GM21717 (cell line): ENCODE measurements around the gene POLR3K.

Source experiments
- ATAC-seq: cut with Tn5 transposase; IDR thresholded peaks from one replicate; pipeline ENCODE4 v1.9.1; 2021; ENCODE audit warnings: mild to moderate bottlenecking, moderate library complexity; ENCODE audit not compliant: unreplicated experiment

The POLR3K gene

DNA sequence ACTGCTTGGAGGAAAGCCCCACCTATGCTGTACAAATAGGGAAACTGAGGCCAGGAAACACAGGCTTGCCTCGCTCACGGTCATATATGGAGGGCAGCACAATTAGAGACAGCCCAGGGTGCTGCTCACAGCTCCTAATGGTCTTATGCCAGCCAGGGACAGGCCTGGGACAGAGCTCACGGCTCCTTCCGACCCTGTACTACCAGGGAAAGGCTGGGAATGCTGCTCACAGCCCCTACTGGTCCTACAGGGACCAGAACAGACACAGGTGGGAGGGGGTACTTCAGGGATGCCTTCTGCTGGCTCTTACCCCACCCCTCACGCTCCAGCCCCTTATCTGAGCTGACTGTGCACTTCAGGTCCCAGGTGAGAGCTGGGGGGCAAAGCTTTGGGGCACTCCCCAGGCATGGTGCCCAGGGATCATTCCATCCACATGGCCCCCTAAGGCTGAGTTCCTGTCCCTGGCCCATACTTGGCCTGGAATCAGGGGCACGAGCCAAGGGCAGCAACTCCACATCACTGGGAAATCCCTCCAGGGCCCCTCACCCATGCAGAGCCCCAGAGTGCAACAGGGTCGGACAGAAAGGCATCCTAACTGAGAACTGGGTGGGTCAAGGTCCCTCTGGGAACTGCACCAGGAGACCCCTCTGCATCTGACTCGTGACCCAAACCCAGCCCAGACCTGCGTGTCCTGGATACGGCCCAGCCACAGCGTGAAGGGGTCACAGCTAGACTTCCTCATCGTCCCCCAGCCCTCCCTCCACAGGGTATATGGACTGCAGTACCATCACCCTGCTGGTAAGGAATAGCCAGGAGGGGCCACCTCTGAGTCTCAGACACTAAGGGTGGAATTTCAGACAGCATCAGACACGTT, 13.1 kb upstream of the POLR3K start:
- no peak for ATAC-seq

DNA sequence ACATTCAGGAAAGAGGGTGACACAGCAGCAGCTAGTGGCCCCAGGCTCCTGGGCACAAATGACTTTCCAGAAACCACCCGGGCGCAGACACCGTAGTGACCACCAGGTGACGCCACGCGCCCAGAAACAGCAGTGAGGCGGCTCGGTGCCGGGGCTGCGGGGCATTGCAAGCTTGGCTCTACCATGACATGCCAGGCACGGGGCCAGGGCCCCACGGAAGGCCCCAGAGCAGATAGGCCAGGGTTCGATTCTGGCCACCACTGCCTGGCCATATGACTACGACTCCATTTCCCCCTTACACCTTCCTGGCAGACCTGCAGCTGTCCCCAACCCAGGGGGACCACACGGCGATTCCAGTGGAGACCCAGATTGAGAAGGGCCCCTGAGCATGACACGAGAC, 12.3 kb upstream of the POLR3K start:
- ATAC-seq, result no peak

DNA sequence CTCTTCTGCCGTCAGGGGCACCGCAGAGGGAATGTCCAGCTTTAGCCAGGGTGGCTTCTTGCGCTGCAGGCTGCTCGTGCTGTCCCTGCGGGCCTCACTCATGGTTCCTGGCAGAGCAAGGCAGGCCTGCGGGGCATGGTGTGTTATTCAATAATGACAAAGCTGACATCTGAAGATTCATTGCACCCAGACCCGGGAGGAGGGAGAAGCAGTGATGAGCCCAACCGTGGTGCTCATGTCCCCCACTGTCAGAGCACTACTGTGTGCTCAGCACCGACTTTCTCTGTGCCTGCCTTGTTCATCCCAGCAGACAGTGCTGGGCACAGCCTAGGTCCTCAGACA, 11.5 kb upstream of the POLR3K start:
- ATAC-seq, result no peak

DNA sequence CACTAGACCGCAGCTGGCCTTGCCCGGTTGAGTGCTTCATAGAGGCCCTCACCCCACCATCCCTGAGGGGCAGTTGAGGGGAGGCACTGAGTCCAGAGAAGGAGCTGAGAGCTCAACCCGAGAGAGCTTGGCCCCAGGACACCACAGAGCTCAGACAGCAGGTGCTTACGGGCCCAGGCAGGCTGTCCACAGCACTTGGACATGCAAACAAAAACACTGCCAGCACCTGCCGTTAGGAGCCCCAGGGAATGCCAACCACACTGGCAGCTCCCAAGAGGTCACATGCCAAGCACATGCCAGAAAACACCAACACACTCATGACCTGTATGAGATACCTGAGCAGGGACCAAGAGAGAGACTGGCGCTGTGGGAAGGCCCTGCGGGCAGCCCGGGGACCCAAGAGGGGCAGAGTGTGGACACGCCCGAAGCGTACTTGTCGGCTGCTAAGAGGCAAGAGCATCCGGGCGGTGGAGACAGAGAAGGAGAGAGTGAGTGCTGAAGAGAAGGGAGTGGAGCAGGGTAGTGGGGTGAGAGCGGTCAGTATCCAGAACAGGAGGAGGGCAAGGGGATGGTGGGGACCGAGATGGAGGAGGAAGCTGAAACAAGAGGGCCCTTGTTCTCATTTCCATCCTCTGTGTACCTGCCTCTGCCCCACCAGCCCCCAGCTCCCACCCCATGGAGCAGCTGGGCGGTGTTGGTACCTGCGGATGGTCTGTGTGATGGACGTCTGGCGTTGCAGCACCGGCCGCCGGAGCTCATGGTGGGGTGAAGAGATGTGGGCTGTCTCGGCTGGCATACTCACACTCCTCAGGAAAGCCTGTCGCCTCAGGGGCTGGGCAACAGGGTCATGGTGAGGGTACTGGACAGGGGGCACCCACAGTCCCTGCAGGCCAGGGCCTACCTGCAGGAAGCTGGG, 10.8 kb upstream of the POLR3K start:
- ATAC-seq, result no peak

DNA sequence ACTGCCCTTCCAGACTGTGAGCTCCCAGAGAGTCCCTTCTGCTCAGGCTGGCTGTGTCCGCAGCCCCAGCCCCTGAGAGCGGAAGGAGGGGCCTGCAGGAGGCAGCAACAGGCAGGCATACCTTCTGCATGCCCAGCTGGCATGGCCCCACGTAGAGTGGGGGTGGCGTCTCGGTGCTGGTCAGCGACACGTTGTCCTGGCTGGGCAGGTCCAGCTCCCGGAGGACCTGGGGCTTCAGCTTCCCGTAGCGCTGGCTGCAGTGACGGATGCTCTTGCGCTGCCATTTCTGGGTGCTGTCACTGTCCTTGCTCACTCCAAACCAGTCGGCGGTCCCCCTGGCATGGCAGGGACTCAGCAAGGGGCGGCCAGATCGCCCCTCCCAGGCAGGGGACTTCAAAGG, 10.1 kb upstream of the POLR3K start:
- no peak for ATAC-seq

DNA sequence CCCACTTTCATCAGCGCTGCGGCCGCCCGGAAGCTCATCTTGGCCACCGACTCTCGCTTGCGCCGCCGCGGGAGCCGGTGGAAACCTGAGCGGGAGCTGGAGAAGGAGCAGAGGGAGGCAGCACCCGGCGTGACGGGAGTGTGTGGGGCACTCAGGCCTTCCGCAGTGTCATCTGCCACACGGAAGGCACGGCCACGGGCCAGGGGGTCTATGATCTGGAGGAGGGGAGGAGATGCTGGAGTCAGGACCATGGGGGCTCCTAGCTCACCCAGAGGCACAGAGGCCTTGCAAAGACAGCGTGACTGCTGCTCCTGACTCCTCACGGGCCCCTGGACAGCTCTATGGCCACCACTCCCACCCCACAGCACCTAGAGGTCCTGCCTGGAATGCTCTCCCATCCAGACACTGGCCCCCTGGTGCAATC, 9.6 kb upstream of the POLR3K start:
- ATAC-seq, result no peak

DNA sequence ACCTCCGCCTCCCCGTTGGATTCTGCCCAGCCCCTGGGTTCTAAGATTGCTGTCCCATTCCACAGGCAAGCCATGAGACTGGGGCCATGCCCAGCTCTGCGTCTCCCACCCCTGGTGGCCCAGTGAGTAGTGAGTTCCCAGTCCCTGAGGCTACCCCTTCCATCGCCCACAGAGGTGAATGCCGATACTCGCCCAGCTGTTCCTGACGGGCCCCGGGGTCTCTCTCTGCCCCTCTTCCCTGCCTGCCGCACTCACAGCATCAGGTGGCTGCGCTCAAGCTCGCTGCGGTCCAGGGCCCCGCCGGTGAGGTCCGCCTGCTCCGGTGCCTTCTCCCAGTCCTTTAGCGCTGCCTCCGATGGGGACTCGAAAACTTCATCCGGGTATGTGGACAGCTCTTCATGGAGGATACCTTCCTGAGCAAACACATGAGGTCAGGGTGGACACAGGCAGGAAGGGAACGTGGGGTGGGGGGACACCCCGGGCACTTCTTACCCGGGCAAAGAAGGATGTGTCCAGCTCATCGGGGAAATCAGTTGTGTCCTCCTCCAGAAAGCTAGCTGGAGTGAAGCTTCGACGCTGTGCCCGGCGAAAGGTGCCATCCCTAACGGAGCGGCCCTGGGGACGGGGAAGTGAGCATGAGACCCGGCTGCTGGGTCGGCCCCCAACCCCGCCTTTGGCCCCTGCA, 9.0 kb upstream of the POLR3K start:
- no peak for ATAC-seq

DNA sequence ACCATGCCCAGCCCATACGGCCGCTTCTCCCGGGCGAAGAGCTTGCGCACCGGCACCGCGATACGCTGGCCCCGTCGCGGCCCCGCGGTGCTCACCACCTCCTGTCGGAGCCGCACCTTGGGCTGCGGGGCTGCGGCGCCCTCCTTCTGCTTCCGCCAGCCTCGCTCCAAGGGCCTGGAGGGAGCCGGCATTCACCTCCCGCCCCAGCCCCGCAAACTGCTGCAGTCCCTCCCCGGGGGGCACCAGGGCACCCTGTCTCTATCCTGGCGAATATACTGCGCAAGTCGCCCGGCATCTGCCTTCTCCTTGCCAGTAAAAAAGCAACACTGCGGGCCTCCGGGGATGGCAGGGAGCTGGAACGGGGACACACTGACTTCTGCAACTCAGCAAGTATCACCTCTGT, 8.5 kb upstream of the POLR3K start:
- no peak for ATAC-seq

DNA sequence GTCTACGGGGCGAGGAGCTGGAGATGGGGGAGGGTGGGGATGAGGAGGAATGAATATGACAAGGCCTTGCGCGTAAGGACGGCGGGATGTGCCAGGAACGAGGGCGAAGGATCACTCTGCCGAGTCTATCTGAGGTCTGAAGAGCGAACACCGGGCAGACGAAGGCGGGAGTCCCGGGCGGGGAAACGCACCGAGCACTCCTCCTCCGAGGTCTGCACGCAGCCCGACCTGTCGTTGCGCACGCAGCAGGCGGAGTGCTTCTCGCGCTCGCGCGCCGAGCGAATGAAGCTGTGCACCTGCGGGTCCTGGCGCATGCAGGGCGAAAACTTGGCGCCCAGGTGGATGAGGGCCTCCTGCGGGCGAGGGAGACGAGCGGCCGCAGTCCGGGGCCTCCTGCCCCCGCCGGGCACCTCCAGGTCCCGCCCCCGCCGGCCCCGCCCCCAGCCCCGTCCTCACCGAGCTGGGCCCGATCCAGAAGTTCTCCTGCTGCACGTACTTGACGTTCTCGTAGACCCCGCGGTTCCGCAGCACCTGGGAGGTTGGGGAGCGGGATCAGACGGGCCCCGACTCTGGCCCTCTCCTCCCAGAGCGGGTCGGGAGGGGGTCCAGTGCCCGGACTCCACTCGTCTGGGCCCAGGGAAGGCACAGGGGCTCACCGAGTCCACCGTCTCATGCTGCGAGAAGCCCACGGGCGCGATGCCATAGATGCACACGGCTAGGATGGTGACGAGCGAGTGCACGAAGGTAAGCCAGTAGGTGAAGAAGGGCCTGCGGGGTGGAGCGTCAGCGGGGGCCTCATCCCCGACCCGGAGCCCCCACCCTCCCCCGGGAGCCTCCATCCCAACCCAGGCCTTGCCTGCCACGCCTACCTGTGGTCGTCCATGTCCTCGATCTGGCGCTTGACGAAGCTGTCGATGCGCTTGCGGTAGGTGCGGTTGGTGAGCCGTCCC, 7.8 kb upstream of the POLR3K start:
- ATAC-seq, result no peak

DNA sequence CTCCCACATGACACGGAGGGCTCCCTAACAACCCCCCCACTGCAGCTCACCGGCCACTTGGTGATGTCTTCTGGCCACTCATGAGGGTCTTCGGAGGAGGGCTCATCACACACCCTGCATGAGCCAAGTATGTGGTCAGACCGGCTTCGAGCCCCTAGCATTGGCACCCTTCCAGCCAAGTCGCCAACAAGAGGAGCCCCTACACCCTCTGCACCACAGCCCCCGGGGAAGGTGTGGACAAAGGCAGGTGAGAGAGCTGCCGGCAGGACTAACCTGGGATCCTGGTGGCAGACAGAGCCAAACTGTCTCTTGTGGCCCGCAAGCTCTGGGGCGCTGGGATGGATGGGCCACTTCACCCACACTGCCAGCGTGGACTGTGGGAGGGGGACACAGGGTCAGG, 6.8 kb upstream of the POLR3K start:
- no peak for ATAC-seq

DNA sequence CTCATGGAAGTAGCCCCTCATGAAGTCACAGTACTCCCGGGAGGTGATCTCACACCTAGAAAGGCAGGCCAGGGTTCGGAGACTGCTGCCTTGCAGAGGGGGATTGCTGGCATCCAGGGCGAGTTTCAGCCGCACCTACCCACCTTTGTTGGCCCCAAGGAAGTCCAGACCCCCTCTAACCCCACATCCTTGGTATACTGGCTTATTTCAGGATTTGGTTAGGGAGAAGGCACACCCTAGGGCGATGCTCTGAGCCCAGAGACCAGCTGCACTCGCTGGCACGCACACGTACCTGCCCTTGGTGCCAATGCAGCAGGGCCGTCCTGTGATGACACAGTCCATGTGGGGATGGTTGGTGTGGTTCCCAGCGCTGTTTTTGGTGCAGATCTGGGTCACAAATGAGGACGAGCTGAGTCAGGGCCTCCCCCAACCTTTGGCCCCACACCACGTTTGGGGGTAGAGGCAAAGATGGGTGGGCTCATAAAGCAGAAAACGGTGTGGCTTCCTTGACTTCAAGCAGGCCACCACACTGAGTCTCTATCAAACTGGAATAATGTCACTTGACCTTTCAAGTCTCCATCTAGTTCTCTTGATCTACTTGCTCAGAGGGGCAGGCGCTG, 6.1 kb upstream of the POLR3K start:
- ATAC-seq, result no peak

DNA sequence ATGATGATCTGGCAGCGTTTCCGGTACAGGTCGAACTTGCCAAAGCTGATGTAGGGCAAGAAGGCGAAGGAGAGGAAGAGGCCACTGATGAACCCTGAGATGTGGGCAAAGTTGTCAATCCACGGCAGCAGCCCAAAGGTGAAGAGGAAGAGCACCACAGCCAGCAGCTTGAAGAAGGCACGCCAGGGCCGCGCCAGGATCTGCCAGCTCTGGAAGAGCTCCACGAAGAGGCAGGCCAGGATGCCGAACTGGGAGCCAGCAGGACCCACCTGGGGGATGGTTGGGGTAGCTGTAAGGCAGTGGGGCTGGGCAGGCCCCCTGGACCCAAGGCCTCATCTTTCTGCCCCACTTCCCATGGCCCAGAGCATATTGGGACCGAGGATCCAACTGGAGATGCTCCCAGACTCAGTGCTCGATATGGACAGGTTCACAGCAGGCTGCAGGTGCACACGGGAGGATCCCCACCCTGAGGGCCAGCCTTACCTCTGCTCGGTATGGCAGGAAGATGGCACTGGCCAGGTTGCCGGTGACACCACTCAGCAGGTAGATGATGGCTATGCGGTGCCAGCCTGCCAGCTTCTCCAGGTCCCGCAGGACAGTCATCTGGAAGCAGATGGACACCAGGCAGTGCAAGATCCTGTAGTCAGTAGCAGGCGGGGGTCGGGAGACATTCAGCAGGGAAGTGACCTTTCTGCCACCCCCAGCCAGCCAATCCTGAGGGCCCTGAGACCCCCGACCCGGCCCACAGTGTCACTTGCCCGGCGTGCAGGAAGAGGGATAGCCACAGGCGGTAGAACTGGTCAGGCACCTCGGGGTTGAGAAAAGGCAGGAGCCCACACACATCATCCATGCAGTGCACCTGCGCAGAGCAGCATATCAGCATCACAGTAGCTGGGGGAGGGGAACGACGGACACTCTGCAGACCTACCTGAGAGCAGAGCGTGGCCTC, 5.4 kb upstream of the POLR3K start:
- ATAC-seq, result no peak

DNA sequence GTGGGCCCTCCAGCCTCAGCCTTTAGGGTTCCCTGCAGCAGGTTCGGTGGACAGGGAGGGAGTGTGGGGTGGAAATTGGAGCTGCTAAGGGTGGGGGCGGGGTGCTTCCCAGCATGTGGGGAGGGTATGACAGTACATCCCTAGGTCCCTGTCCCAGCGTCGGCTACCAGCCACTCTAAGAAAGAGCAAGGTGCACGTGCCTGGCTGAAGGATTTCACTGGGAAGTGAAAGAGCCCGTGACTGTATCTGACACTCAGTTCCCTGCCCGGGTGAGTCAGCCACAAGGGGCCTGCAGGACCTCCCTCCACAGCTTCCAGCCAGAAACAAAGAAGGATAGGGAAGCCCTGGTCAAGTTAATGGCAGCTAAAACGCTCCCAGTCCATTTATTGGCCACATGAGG, 4.3 kb upstream of the POLR3K start:
- no peak for ATAC-seq

DNA sequence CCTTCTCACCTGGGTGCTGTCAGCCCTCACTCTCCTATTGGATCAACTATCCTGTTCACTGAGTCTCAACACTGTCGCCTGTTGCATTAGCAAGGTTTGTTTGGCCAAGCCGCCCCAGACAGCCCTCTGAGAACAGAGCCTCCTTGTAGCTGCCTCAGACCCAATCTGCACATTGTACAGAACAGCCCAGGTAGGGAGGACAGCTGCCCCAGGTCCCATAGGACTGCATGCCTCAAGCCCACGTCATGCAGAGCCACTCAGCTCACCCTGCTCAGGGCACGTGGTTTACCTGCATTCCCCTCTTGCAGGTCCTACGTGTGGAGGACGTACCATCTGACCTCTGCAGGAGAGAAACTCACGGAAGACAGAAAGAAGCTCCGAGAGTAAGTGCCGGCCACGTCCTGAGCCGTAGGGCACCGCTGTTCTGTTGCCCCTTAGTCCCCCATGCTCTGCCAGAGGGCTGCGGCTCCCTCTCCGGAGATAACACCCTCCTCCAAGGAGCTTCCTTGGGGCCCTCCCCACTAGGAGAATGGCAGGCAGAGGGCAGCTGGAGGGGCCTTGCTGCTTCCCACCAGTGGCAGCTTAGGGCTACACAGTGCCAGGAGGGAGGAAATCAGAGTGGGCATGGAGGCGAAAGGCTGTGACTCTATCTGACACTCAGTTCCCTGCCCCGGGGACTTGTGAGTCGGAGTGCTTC, 3.0 kb upstream of the POLR3K start:
- ATAC-seq, result no peak

DNA sequence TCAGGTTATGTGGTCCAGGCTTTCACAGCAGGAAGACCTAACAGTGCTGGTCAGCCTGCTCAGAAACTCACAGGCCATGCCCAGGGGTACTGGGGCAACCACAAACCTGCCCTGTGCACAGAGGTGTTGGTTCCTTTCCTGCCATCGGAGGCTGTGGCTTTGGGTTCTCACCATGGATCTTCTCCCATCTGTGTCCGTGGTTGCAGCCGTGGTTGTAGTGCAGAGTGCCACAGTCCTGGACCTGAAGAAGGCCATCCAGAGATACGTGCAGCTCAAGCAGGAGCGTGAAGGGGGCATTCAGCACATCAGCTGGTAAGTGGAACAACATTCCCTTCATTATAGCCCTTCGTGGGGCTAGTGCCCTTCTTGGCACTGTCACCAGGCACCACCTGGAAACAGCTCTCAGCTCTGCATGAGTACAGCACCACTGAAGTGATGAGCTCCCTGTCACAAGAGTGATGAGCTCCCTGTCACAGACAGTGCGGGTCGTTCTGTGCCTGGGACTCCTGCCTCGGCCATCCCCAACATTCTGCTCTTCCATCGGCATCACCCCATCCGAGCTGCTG, 2.2 kb upstream of the POLR3K start:
- ATAC-seq, result no peak

DNA sequence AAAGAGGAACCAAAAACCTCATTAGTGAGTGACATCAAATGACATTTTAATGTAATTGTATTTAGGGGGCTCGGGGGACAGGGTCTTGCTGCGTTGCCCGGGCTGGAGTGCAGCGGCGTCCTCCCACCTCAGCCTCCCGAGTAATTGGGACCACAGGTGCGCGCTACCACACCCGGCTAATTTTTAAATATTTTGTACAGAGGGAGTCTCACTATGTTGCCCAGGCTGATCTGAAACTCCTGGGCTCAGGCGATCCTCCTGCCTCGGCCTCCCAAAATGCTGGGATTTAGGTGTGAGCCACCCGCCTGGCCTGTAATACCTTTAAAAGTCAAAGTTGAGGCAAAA, 801 bp upstream of the POLR3K start:
- no peak for ATAC-seq

DNA sequence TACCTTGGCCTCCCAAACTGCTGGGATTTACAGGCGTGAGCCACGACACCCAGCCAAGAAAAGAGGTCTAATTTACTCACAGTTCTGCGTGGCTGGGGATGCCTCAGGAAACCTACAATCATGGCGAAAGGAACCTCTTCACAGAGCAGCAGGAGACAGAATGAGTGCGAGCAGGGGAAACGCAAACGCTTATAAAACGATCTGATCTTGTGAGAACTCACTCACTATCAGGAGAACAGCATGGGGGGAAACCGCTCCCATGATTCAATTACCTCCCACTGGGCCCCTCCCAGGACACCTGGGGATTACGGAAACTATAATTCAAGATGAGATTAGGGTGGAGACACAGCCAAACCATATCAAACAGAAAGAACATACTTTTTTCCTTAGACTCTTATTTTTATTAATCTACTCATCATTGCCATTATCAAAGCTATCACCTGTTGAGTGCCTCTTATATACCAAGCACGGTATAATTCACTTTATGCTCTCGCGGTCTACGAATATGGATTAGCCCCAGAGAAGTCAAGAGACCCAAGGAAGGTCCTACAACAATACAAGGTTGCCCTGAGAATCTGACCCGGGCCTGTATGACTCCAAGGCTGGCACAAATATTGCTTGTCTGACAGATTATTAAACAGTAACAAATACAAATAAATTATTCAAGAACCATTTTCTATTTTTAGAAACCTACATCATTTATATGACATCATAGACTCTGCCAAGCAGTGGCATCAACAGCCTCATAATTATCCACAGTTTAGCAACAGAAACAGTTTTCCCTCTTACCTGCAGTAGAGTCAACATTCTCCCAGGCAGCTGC, 2.4 kb downstream of the POLR3K start:
- ATAC-seq, result no peak
